IMR-90 (cell line): ENCODE measurements around the gene FXYD3. TPM values are rescaled to one million over a fixed set of nuclear protein-coding genes. Genes with fewer than 3 reads are reported as not detected.

ENCODE experiments used
- ATAC-seq: fragments of 200-7000 bp; cut with Tn5 transposase; 2 replicates; pipeline ENCODE4 v1.9.1; 2020; ENCODE audit warnings: low read depth, mild to moderate bottlenecking, moderate library complexity
- BruUV-seq: library from RNA; stranded (reverse); fragments of 400-500 nt; replicated peaks from 2 replicates; lab custom pipeline; 2021; lab: Mats Ljungman, UMichigan
- CTCF ChIA-PET: fragments of 300-600 bp; formaldehyde crosslinking; extraction: SDS; loops from one replicate; lab custom pipeline; 2021; ENCODE audit warnings: antibody characterized with exemption; lab: Yijun Ruan, JAX
- POLR2A ChIA-PET: fragments of 300-600 bp; sonication (Branson Sonifier 250); formaldehyde crosslinking; loops from one replicate; lab custom pipeline; 2022; ENCODE audit warnings: antibody characterized with exemption; ENCODE audit not compliant: unreplicated experiment; lab: Charles Lee
- DNase-seq: peaks from one replicate; pipeline ENCODE4 v3.0.0; 2013
- H2AFZ ChIP-seq: replicated peaks from 2 replicates; pipeline ENCODE3; 2013; ENCODE audit warnings: low read length, mild to moderate bottlenecking; ENCODE audit not compliant: poor library complexity
- H2AK5ac ChIP-seq: 2 replicates; pipeline ENCODE4 v1.6.1; 2013; ENCODE audit warnings: low read depth, low read length, inconsistent platforms
- H2AK9ac ChIP-seq: replicated peaks from 2 replicates; pipeline ENCODE3; 2013; ENCODE audit warnings: mild to moderate bottlenecking, low read depth, low read length, moderate library complexity; ENCODE audit not compliant: poor library complexity
- H2BK120ac ChIP-seq: 2 replicates; pipeline ENCODE4 v1.6.1; 2013; ENCODE audit warnings: low read depth, low read length, inconsistent platforms
- H2BK15ac ChIP-seq: 3 replicates; pipeline ENCODE4 v1.6.1; 2013; ENCODE audit warnings: low read depth, low read length, inconsistent platforms
- H2BK20ac ChIP-seq: 2 replicates; pipeline ENCODE4 v1.6.1; 2013; ENCODE audit warnings: low read depth, mild to moderate bottlenecking, inconsistent platforms, low read length, moderate library complexity
- H2BK5ac ChIP-seq: 2 replicates; pipeline ENCODE4 v1.6.1; 2013; ENCODE audit warnings: mild to moderate bottlenecking, low read depth, low read length, inconsistent platforms; ENCODE audit not compliant: poor library complexity, severe bottlenecking
- H3K14ac ChIP-seq: replicated peaks from 2 replicates; pipeline ENCODE4 v1.6.1; 2013; ENCODE audit warnings: low read depth, low read length, inconsistent platforms
- H3K18ac ChIP-seq: 2 replicates; pipeline ENCODE4 v1.6.1; 2013; ENCODE audit warnings: low read depth, low read length, control low read depth
- H3K23ac ChIP-seq: 2 replicates; pipeline ENCODE4 v1.6.1; 2013; ENCODE audit warnings: low read depth, low read length, inconsistent platforms
- H3K27ac ChIP-seq: 2 replicates; pipeline ENCODE4 v1.5.1; 2013; ENCODE audit warnings: mild to moderate bottlenecking, control low read depth, low read length; ENCODE audit not compliant: insufficient read depth
- H3K27me3 ChIP-seq: 2 replicates; pipeline ENCODE4 v1.6.1; 2013; ENCODE audit warnings: low read length; ENCODE audit not compliant: control insufficient read depth, insufficient read depth
- H3K36me3 ChIP-seq: 2 replicates; pipeline ENCODE4 v1.6.1; 2013; ENCODE audit warnings: low read length, mixed read lengths; ENCODE audit not compliant: control insufficient read depth, insufficient read depth
- H3K4ac ChIP-seq: 2 replicates; pipeline ENCODE4 v1.6.1; 2013; ENCODE audit warnings: low read depth, low read length, inconsistent platforms
- H3K4me1 ChIP-seq: 2 replicates; pipeline ENCODE4 v1.6.1; 2013; ENCODE audit warnings: low read length, mixed read lengths; ENCODE audit not compliant: control insufficient read depth, insufficient read depth
- H3K4me2 ChIP-seq: 2 replicates; pipeline ENCODE4 v1.6.1; 2013; ENCODE audit warnings: low read depth, mild to moderate bottlenecking, control low read depth, low read length, moderate library complexity
- H3K4me3 ChIP-seq: 2 replicates; pipeline ENCODE4 v1.5.1; 2013; ENCODE audit warnings: low read depth, mild to moderate bottlenecking, control low read depth, low read length, moderate library complexity; ENCODE audit not compliant: insufficient read depth
- H3K56ac ChIP-seq: 2 replicates; pipeline ENCODE4 v1.6.1; 2013; ENCODE audit warnings: low read length, inconsistent platforms; ENCODE audit not compliant: insufficient read depth; ENCODE audit errors: extremely low read depth
- H3K79me1 ChIP-seq, 2 experiments: 2 replicates each; pipeline ENCODE4 v1.6.1; 2013; ENCODE audit warnings: low read length in 2 of 2, inconsistent platforms in 1 of 2, low read depth in 1 of 2
- H3K9ac ChIP-seq: 2 replicates; pipeline ENCODE4 v1.6.1; 2013; ENCODE audit warnings: low read depth, low read length, control low read depth
- H3K9me1 ChIP-seq: 2 replicates; pipeline ENCODE4 v1.6.1; 2013; ENCODE audit warnings: low read length, inconsistent platforms; ENCODE audit not compliant: insufficient read depth
- H3K9me3 ChIP-seq: 2 replicates; pipeline ENCODE4 v1.6.1; 2013; ENCODE audit warnings: low read length; ENCODE audit not compliant: control insufficient read depth, insufficient read depth
- H4K20me1 ChIP-seq: 2 replicates; pipeline ENCODE4 v1.6.1; 2013; ENCODE audit warnings: low read length, inconsistent platforms; ENCODE audit not compliant: insufficient read depth
- H4K5ac ChIP-seq: 2 replicates; pipeline ENCODE4 v1.6.1; 2013; ENCODE audit warnings: mild to moderate bottlenecking, low read depth, low read length, control low read depth
- H4K8ac ChIP-seq, 2 experiments: 2 replicates each; pipeline ENCODE4 v1.6.1; 2013; ENCODE audit warnings: low read depth in 2 of 2, low read length in 2 of 2, control low read depth in 1 of 2, inconsistent platforms in 1 of 2
- H4K91ac ChIP-seq: 2 replicates; pipeline ENCODE4 v1.6.1; 2013; ENCODE audit warnings: low read depth, low read length, inconsistent platforms; ENCODE audit not compliant: insufficient read depth
- BHLHE40 ChIP-seq: fragments of 150-350 bp; IDR thresholded peaks from 2 replicates; pipeline ENCODE4 v1.6.1; 2016; ENCODE audit warnings: mild to moderate bottlenecking, low read depth, low read length
- ELK1 ChIP-seq: fragments of 150-350 bp; IDR thresholded peaks from 2 replicates; pipeline ENCODE4 v1.6.1; 2016; ENCODE audit warnings: low read depth, mild to moderate bottlenecking, low read length, moderate library complexity, borderline replicate concordance
- MAFK ChIP-seq: IDR thresholded peaks from 2 replicates; pipeline ENCODE4 v1.6.1; 2012; ENCODE audit warnings: low read depth, low read length, improper control_type of control experiment
- RAD21 ChIP-seq: IDR thresholded peaks from 2 replicates; pipeline ENCODE4 v1.6.1; 2012; ENCODE audit warnings: low read length, improper control_type of control experiment
- USF2 ChIP-seq: fragments of 150-350 bp; IDR thresholded peaks from 2 replicates; pipeline ENCODE4 v1.6.1; 2017; ENCODE audit warnings: mild to moderate bottlenecking, antibody characterized with exemption, low read length, low read depth
- WGBS, 2 experiments: methylation state at CpG; one replicate each; pipeline versions ENCODE4 v1.1.5 to v1.1.7; 2013; ENCODE audit warnings: missing lambda C conversion rate in 2 of 2; ENCODE audit not compliant: insufficient read length in 1 of 2; ENCODE audit errors: extremely low coverage in 2 of 2; 5-methylcytosine and 5-hydroxymethylcytosine counted together
- dilution Hi-C: fragments of 300-500 bp; cut with HindIII; formaldehyde crosslinking; loops from one replicate; pipeline ENCODE4 v1.14.3; 2018; ENCODE audit warnings: low sequenced_read_pairs; ENCODE audit not compliant: unreplicated experiment
- in situ Hi-C: fragments of 300-500 bp; cut with MboI; formaldehyde crosslinking; loops from 3 replicates; pipeline ENCODE4 v1.14.3; 2019; ENCODE audit warnings: low sequenced_read_pairs, inconsistent platforms, mixed read lengths
- intact Hi-C: fragments of 100-400 bp; cut with micrococcal nuclease; formaldehyde crosslinking; loops from 2 replicates; pipeline ENCODE4 v1.10.0; 2022
- polyA plus RNA-seq, 3 experiments: library from polyadenylated mRNA; depleted of rRNA; stranded (reverse); fragments of >200 nt; gene quantifications; 2 replicates each; pipeline ENCODE4 v1.2.3, GENCODE V29; 2012; ENCODE audit warnings: low replicate concordance in 1 of 3
- total RNA-seq: library from RNA; depleted of rRNA; stranded (reverse); fragments of >200 nt; gene quantifications from 2 replicates; pipeline ENCODE4 v1.2.3, GENCODE V29; 2012

Gene FXYD3
- total and polyA plus RNA-seq, 2 of the 4 experiments (the other 2 are of a cell fraction): not detected

GRCh38 chr19:35086455-35086854 is 29.2 kb upstream of the FXYD3 start:
- ATAC-seq (no peak), DNase-seq (no peak)
- H3K27ac ChIP-seq: no peak overlapping the region
- H4K8ac ChIP-seq: no peak overlapping the region
- peaks cover 3% of the 10 kb centered on the region for H3K4me1 ChIP-seq
- WGBS, 2 experiments: 68% methylated on average over 4 of the region's 8 CpGs; no CpG with 5 or more reads in 1 of the 2 experiments
- in situ Hi-C loops: no loop called here
- H3K14ac ChIP-seq: no peak overlapping the region
- H2BK120ac ChIP-seq: no peak overlapping the region
- no peak overlapping the region for H3K23ac ChIP-seq
- no peak overlapping the region for H2BK5ac ChIP-seq
- no peaks in the 10 kb centered on the region for H4K20me1 ChIP-seq
- no peaks in the 10 kb centered on the region for H3K36me3 ChIP-seq
- no peak overlapping the region for H2AK9ac ChIP-seq
- no peak overlapping the region for H4K91ac ChIP-seq
- H3K18ac ChIP-seq: no peak overlapping the region
- no peaks in the 10 kb centered on the region; the same call in 1 of the 2 replicates for H3K9me3 ChIP-seq
- CTCF ChIA-PET: interaction anchor here (1.2 kb wide), 1 partner anchor 20 kb away, joined by 3 read pairs; no protein-coding TSS in a partner anchor
- H2AFZ ChIP-seq: no peak overlapping the region
- intact Hi-C loops: no loop called here
- H2BK15ac ChIP-seq: no peak overlapping the region
- no peak overlapping the region for H2BK20ac ChIP-seq
- no peak overlapping the region; the same call in 1 of the 2 replicates for H2AK5ac ChIP-seq
- H3K9ac ChIP-seq: no peak overlapping the region
- no peak overlapping the region for H3K56ac ChIP-seq
- H3K27me3 ChIP-seq: no peaks in the 10 kb centered on the region
- TF ChIP-seq BHLHE40 (no peak), ELK1 (no peak), MAFK (no peak), RAD21 (no peak), USF2 (no peak)
- BruUV-seq: no TSS peak
- peaks cover 7% of the 10 kb centered on the region for H3K9me1 ChIP-seq
- dilution Hi-C loops: no loop called here
- no peak overlapping the region for H3K4me2 ChIP-seq
- no peak overlapping the region for H4K5ac ChIP-seq
- no peaks in the 10 kb centered on the region for H3K79me1 ChIP-seq
- H3K4ac ChIP-seq: no peak overlapping the region
- H3K4me3 ChIP-seq: no peak overlapping the region
- POLR2A ChIA-PET: no interaction called here
